GM12801 (cell line): ENCODE data around the gene SF3A1.

ENCODE experiments used
- CTCF ChIP-seq: IDR thresholded peaks from one replicate; pipeline ENCODE4 v1.5.1; 2011; ENCODE audit warnings: control low read depth; ENCODE audit not compliant: insufficient read length; ENCODE audit errors: extremely low read depth

SF3A1 gene

GRCh38 chr22:30301995-30302809 lies 54.5 kb downstream of the SF3A1 start:
- no peak for TF ChIP-seq CTCF

- TF ChIP-seq CTCF: no peak
These were observed 57.4 kb downstream of the SF3A1 start for GRCh38 chr22:30299322-30299721.

- no peak for TF ChIP-seq CTCF
These were observed 58.5 kb downstream of the SF3A1 start for GRCh38 chr22:30297991-30298701.

GRCh38 chr22:30297276-30297990 lies 59.3 kb downstream of the SF3A1 start:
- no peak for TF ChIP-seq CTCF

- no peak for TF ChIP-seq CTCF
These were observed 59.9 kb downstream of the SF3A1 start for GRCh38 chr22:30296833-30297232.

GRCh38 chr22:30296324-30296723 lies 60.4 kb downstream of the SF3A1 start:
- TF ChIP-seq CTCF: no peak

GRCh38 chr22:30295576-30295975 lies 61.1 kb downstream of the SF3A1 start:
- TF ChIP-seq CTCF: no peak
